Measurements from ENCODE around the gene CSNK1A1.

GRCh38 chr5:149495673-149496072, 55.6 kb downstream of the CSNK1A1 start:
- TF ChIP-seq RAD21 (IDR thresholded peaks at IDR 0.05; ENCODE audit: low read depth): no peak
- no peak for TF ChIP-seq TCF12 (IDR thresholded peaks at IDR 0.05; ENCODE audit: low read depth)
- no peak for TF ChIP-seq CEBPB (IDR thresholded peaks at IDR 0.05)
- no peak for TF ChIP-seq EP300 (IDR thresholded peaks at IDR 0.05; ENCODE audit: borderline replicate concordance)
- TF ChIP-seq NFIC (IDR thresholded peaks at IDR 0.05): no peak
- no peak for TF ChIP-seq YY1 (IDR thresholded peaks at IDR 0.05; ENCODE audit: low read depth)
- TF ChIP-seq MAX (IDR thresholded peaks at IDR 0.05): no peak
- no peak for TF ChIP-seq REST (IDR thresholded peaks at IDR 0.05; ENCODE audit: low read depth)
- TF ChIP-seq ZBTB7A (IDR thresholded peaks at IDR 0.05; ENCODE audit: low read depth): no peak

Measured in Ishikawa (cell line).